Astrocyte of the cerebellum (primary cell): Measurements from ENCODE around the gene CAMK2B.
A peak's percentile ranks its signal among the peaks of the same experiment; 100 is the strongest.

Experiments used
- DNase-seq: peaks from one replicate; pipeline ENCODE4 v3.0.0-alpha.2; 2011; ENCODE audit warnings: low read depth
- H3K4me3 ChIP-seq: 2 replicates; pipeline ENCODE4 v1.5.1; 2011; ENCODE audit warnings: mild to moderate bottlenecking, low read depth, low read length, moderate library complexity
- in situ Hi-C: cut with HindIII; loops from 2 replicates; pipeline ENCODE4 v1.10.0; 2017; ENCODE audit warnings: low sequenced_read_pairs
- TF ChIP-seq, protein P1 (sequence below): IDR thresholded peaks from 2 replicates; pipeline ENCODE4 v1.5.1; 2012; ENCODE audit warnings: low read length, low read depth, moderate library complexity, mild to moderate bottlenecking; ENCODE audit errors: missing control alignments

The CAMK2B gene

DNA sequence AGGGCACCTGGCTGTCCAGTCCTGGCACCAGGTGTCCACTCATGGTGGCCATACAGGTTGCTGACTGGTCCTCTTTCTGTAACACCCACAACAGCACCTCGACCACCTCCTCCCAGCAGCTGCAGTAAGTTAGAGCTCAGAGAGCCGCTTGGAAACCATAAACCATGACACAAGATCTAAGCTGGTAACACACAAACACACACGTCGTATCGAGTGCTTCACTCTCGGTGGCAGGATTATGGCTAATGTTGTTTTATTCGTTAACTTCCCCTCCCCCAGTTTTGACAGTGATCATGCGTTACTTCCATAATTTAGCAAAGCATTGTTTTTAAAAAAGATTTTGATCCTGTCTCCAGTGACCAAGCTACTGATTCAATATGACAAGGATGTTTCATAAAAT, 59.7 kb downstream of the CAMK2B start:
- DNase-seq, result no peak
- TF ChIP-seq, protein P1, sequence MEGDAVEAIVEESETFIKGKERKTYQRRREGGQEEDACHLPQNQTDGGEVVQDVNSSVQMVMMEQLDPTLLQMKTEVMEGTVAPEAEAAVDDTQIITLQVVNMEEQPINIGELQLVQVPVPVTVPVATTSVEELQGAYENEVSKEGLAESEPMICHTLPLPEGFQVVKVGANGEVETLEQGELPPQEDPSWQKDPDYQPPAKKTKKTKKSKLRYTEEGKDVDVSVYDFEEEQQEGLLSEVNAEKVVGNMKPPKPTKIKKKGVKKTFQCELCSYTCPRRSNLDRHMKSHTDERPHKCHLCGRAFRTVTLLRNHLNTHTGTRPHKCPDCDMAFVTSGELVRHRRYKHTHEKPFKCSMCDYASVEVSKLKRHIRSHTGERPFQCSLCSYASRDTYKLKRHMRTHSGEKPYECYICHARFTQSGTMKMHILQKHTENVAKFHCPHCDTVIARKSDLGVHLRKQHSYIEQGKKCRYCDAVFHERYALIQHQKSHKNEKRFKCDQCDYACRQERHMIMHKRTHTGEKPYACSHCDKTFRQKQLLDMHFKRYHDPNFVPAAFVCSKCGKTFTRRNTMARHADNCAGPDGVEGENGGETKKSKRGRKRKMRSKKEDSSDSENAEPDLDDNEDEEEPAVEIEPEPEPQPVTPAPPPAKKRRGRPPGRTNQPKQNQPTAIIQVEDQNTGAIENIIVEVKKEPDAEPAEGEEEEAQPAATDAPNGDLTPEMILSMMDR, result no peak
- no peak overlapping the region for H3K4me3 ChIP-seq
- in situ Hi-C loops, result loop anchor here (5.0 kb wide), 1 partner anchor 53 kb away; no protein-coding TSS in a partner anchor

DNA sequence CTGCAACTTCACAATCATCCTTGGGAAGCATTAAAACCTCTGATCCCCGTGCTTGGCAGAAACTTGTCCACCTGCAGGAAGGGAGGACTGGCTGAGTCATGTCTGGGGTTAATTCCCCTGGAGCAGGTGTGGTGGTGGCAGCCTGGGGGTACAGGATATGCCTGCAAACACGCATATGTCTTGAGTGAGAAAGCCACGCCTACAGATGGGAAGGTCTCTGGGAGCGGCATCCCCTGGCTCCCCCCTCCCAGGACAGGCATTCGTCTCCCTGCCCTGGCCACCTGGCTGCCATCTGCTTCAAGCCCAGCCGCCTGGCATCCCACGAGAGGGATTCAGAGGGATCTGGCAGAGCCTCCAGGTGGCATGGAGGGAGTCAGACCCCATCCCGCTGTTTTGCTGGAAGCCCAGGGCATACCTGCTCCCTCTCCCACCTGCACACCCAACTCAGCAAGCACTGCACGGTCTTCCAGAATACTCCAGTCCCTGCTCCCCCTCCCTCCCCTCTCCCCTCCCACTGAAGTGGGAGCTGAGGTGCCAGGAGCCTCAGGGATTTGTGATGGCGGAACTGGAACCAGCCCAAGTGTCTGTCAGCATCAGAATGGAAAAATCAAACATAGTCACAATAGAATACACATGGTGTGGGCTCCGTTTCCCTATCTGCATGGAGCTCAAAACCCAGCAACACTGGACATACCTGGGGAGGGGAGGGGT, 61.0 kb downstream of the CAMK2B start:
- TF ChIP-seq, protein P1, result no peak
- in situ Hi-C loops, result no loop called here
- H3K4me3 ChIP-seq, result no peak overlapping the region
- no peak for DNase-seq

DNA sequence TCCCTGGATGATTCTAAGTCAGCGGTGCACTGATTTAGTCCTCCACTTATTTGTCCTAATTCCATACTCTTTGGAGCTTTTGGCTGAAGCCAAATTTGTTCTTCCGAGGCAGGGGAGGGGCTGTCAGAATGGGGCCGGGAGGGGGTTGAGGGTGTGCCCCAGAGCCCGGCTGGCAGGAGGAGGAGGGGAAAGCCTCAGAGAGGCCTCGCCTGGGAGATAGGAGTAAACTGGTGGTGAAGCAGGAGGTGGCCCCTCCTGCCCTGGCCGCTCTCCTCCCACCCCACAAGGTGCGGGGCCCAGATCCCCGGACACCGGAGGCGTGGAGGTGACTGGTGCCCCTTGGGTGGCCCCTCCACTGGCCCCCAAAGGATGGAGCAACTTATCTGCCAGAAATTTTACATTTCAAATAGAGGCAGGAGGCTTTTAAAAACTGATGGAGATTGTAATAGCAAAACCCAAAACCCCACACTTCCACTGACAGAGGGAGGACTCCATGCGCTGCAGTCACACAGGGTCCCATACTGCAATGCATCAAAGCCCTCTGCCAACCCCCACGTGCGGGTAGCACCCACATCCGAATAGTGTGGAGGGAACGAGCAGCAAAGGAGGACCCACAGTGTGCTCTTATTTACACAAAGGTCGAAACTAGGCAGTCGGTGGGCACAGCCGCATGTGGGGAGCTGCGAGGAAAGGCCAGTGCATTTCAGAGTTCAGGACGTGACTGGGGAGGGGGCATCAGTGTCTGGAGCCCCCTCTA, 61.9 kb downstream of the CAMK2B start:
- H3K4me3 ChIP-seq, result no peak overlapping the region
- TF ChIP-seq, protein P1, result no peak
- DNase-seq, result no peak
- in situ Hi-C loops, result no loop called here

DNA sequence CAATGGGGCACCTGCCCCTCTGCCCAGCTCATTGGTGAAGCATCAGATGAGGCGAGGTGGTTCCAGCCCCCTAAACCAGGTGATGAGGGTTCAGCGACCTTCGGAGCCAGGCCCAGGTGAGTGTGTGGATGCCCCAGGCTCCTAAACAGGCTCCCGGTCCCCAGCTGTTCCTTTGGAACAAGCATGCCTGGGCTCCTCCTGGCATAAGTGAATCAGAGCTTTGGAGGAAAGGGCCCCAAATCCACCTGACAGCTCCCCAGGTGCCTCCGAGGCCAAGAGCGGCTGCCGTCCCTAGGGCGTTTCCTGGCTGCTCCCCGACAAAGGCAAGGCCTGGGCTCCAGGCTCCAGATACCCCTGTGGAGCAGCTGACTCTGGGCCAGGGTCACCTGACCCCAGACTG, 63.4 kb downstream of the CAMK2B start:
- H3K4me3 ChIP-seq, result no peak overlapping the region
- no peak for DNase-seq
- in situ Hi-C loops, result no loop called here
- TF ChIP-seq, protein P1, result no peak

DNA sequence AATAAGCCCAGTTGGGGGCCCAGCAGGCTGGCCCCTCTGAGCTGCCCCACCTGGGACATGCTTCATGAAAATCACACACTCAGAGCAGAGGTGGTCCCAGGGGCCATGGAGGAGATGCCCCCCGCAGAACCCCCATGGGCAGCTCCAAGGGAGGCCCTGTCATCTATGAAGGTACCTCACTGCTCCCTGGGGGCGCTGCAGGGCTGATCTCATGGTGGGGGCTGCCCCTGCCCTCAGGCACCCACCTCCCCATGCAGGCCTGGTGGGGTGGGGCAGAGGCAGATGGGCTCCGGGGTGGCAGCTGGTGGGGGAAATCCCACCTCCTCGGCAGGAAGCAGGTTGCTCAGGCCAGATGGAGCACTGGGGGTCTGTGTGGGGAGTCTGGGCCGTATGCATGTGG, 64.2 kb downstream of the CAMK2B start:
- in situ Hi-C loops, result no loop called here
- no peak for DNase-seq
- no peak overlapping the region for H3K4me3 ChIP-seq
- TF ChIP-seq, protein P1, result no peak

DNA sequence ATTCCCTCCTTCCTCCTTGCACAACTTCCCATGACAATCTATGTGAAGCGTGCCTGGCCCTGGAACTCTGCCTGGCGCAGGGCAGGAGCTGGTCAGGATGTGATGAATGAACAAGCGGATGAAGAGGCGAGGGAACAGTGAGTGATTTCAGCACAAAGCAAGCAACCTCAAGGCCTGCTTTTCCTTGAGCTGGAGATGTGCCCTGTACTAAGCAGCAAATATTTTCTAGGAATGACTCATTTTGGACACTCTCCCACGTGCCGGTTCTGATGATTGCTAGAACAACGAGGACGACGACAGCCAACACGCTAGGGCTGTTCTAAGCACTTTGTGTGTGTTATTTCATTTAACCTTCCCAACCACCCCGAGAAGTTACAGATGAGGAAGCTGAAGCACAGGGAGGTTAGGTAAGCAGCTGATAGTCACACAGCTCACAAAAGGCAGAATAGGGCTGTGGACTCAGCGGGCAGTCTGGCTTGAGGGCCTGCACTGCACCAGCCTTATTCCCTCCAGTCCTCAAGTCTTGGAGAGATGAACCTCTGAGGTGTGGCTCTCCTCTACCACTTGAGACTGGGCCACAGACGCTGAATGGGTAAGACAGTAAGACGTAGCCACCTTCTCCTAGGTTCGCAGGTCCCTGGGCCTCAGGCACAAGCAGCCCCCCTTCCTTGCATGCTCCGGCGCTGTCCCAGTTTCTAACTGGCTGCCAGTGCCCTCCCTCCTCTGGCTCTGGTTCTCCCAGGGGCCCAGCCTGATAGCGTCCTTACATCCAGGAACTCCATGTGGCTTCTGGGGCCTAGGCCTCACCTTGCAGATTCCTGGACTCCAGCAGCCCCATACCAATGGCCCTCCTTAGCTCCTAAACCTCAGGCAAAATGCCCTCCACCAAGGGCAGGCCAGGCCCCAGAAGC, 65.6 kb downstream of the CAMK2B start:
- TF ChIP-seq, protein P1, result no peak
- peak; percentile 76 for DNase-seq
- in situ Hi-C loops, result no loop called here
- H3K4me3 ChIP-seq, result no peak overlapping the region
